OCI-LY1 (cell line): ENCODE results near the gene VMA21.

Experiments
- EZH2 ChIP-seq: fragments of 200-600 bp; sonication (generic), shearing (Covaris generic); IDR thresholded peaks from 2 replicates; pipeline ENCODE4 v1.8.0; 2017; ENCODE audit warnings: borderline replicate concordance, mixed run types, mild to moderate bottlenecking, antibody characterized with exemption, low read length, moderate library complexity, mixed read lengths
- TF ChIP-seq, protein P1 (sequence below): fragments of 200-600 bp; sonication (generic), shearing (Covaris generic); IDR thresholded peaks from 2 replicates; pipeline ENCODE4 v1.5.1; 2017; ENCODE audit warnings: mild to moderate bottlenecking, antibody characterized with exemption, low read length, moderate library complexity, mixed read lengths

GRCh38 chrX:151384807-151385206 is 12.2 kb upstream of the VMA21 start:
- TF ChIP-seq, protein P1, sequence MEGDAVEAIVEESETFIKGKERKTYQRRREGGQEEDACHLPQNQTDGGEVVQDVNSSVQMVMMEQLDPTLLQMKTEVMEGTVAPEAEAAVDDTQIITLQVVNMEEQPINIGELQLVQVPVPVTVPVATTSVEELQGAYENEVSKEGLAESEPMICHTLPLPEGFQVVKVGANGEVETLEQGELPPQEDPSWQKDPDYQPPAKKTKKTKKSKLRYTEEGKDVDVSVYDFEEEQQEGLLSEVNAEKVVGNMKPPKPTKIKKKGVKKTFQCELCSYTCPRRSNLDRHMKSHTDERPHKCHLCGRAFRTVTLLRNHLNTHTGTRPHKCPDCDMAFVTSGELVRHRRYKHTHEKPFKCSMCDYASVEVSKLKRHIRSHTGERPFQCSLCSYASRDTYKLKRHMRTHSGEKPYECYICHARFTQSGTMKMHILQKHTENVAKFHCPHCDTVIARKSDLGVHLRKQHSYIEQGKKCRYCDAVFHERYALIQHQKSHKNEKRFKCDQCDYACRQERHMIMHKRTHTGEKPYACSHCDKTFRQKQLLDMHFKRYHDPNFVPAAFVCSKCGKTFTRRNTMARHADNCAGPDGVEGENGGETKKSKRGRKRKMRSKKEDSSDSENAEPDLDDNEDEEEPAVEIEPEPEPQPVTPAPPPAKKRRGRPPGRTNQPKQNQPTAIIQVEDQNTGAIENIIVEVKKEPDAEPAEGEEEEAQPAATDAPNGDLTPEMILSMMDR = no peak
- no peak for TF ChIP-seq EZH2
